ENCODE results near the gene CPNE4. TPM values are rescaled to one million over a fixed set of nuclear protein-coding genes. Genes with fewer than 3 reads are reported as not detected.

The CPNE4 gene
- total and polyA plus RNA-seq, 2 donors (not counting 3 experiments of a cell fraction or from before 2014, with no cell fraction given) = not detected

DNA sequence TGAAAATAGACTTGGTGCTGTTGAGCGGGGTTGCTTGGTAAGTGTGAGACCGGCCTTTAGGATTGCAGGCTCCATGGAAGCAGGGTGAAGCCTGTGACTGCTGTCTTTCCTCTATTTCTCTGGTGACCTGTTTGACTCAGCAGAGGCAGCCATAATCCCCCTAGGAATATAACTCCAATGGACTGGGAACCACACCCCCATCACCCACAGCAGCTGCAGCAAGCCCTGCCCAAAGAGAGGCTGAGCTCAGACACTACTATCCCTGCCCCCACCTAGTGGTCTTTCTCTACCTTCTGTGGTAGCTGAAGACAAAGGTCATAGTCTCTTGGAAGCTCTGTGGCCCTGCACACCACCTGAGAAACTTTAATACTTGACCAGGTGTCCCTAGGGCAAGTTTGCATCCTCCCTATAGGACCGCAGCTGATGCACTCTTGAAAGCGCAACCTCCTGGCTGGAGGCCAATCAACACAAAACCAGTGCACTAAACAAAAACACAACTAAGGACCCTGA is 398.5 kb downstream of the CPNE4 start:
- Histone ChIP-seq H4K20me1 (replicated peaks; ENCODE audit: control insufficient read depth, extremely low read depth, insufficient read depth, low read length) (no peaks in the 10 kb centered on the region), H3K4me1 (ENCODE audit: control insufficient read depth, extremely low read depth, insufficient read depth, low read length) (no peaks in the 10 kb centered on the region), H3K9me1 (replicated peaks; ENCODE audit: control insufficient read depth, extremely low read depth, insufficient read depth, low read length) (no peaks in the 10 kb centered on the region), H3K4me2 (ENCODE audit: insufficient read depth, low read length) (no peak overlapping the region), H3K4me3 (replicated peaks in 1 of 3; ENCODE audit: insufficient read depth in 1 of 3, low read depth in 1 of 3, low read length in 3 of 3) (no peak overlapping the region), H3K27ac (ENCODE audit: insufficient read depth, low read depth, low read length) (no peak overlapping the region), H3K79me2 (ENCODE audit: control insufficient read depth, insufficient read depth, low read length) (no peaks in the 10 kb centered on the region), H2AFZ (ENCODE audit: low read depth, low read length) (no peak overlapping the region), H3K9ac (replicated peaks; ENCODE audit: extremely low read depth, insufficient read depth, low read length) (no peak overlapping the region), H3K36me3 (ENCODE audit: control insufficient read depth in 2 of 2, extremely low read depth in 1 of 2, insufficient read depth in 2 of 2, low read length in 2 of 2) (no peaks in the 10 kb centered on the region), H3K27me3 (ENCODE audit: control insufficient read depth in 2 of 2, insufficient read depth in 2 of 2, low read length in 2 of 2) (peaks cover 0 to 2% of the 10 kb centered on the region in 2 experiments), H3K9me3 (replicated peaks; ENCODE audit: control insufficient read depth, insufficient read depth, low read length) (no peaks in the 10 kb centered on the region)
- no TSS peak for BruUV-seq (replicated peaks)
- ChIA-PET POLR2A (no interaction called here), CTCF (no interaction called here)
- intact Hi-C loops (cut with micrococcal nuclease) = no loop called here
- dilution Hi-C loops (cut with MboI; ENCODE audit: extremely low pct_ligation_motif_present, low sequenced_read_pairs) = no loop called here
- FAIRE-seq (no peak), DNase-seq (ENCODE audit: low read depth, low spot score) (no peak)
- no peak for TF ChIP-seq POLR2A (IDR thresholded peaks at IDR 0.05; ENCODE audit: low read depth, low read length)

DNA sequence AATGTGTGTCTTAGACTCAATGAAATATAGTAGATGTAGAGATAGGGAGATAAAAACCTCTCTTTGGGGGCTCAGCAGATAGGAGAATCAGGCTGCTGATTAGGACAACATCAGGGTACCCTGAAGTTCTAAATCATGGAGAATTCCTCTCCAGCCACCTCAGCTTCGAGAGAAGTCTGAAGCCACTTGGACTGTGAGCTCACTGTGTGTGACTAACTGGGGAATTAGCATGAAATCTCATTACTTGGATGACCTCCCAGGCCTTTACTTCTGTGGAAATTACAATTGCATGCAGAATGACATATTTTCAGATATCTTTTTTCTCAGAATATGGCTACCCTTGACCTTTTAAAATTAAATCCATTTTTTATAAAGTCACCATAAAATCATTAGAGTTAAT is 404.0 kb downstream of the CPNE4 start:
- H4K20me1 ChIP-seq (replicated peaks; ENCODE audit: control insufficient read depth, extremely low read depth, insufficient read depth, low read length) = no peaks in the 10 kb centered on the region
- no peak for TF ChIP-seq FOS (IDR thresholded peaks at IDR 0.05; ENCODE audit: borderline replicate concordance, insufficient read depth, low read length)
- no peak for TF ChIP-seq EZH2 (IDR thresholded peaks at IDR 0.05; ENCODE audit: borderline replicate concordance, low read depth, low read length, severe bottlenecking)
- TF ChIP-seq POLR2A (IDR thresholded peaks at IDR 0.05; ENCODE audit: low read depth, low read length) = no peak
- TF ChIP-seq, protein P1, sequence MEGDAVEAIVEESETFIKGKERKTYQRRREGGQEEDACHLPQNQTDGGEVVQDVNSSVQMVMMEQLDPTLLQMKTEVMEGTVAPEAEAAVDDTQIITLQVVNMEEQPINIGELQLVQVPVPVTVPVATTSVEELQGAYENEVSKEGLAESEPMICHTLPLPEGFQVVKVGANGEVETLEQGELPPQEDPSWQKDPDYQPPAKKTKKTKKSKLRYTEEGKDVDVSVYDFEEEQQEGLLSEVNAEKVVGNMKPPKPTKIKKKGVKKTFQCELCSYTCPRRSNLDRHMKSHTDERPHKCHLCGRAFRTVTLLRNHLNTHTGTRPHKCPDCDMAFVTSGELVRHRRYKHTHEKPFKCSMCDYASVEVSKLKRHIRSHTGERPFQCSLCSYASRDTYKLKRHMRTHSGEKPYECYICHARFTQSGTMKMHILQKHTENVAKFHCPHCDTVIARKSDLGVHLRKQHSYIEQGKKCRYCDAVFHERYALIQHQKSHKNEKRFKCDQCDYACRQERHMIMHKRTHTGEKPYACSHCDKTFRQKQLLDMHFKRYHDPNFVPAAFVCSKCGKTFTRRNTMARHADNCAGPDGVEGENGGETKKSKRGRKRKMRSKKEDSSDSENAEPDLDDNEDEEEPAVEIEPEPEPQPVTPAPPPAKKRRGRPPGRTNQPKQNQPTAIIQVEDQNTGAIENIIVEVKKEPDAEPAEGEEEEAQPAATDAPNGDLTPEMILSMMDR (IDR thresholded peaks at IDR 0.05; ENCODE audit: extremely low read depth in 1 of 2, insufficient read depth in 1 of 2, low read depth in 1 of 2, low read length in 2 of 2) = no peak
- TF ChIP-seq POLR2AphosphoS5 (IDR thresholded peaks at IDR 0.05; ENCODE audit: insufficient read depth, low read depth, low read length) = no peak
- no peak for TF ChIP-seq MYC (IDR thresholded peaks at IDR 0.05; ENCODE audit: low read depth, low read length)
- TF ChIP-seq, protein P2, sequence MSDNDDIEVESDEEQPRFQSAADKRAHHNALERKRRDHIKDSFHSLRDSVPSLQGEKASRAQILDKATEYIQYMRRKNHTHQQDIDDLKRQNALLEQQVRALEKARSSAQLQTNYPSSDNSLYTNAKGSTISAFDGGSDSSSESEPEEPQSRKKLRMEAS (IDR thresholded peaks at IDR 0.05; ENCODE audit: insufficient read depth, insufficient read length) = no peak
- no peak for TF ChIP-seq GATA2 (IDR thresholded peaks at IDR 0.05; ENCODE audit: insufficient read depth, insufficient read length, low read depth, low read length)
- TF ChIP-seq JUN (IDR thresholded peaks at IDR 0.05; ENCODE audit: borderline replicate concordance, insufficient read depth, insufficient read length, low read depth) = no peak
- no TSS peak for BruUV-seq (replicated peaks)
- CTCF ChIA-PET = no interaction called here
- H3K36me3 ChIP-seq (ENCODE audit: control insufficient read depth in 2 of 2, extremely low read depth in 1 of 2, insufficient read depth in 2 of 2, low read length in 2 of 2) = no peaks in the 10 kb centered on the region
- H3K4me2 ChIP-seq (ENCODE audit: insufficient read depth, low read length) = no peak overlapping the region
- H2AFZ ChIP-seq (ENCODE audit: low read depth, low read length) = no peak overlapping the region
- H3K79me2 ChIP-seq (ENCODE audit: control insufficient read depth, insufficient read depth, low read length) = no peaks in the 10 kb centered on the region
- no peak for FAIRE-seq
- no peak overlapping the region for H3K27ac ChIP-seq (ENCODE audit: insufficient read depth, low read depth, low read length)
- H3K4me1 ChIP-seq (ENCODE audit: control insufficient read depth, extremely low read depth, insufficient read depth, low read length) = no peaks in the 10 kb centered on the region
- H3K9me1 ChIP-seq (replicated peaks; ENCODE audit: control insufficient read depth, extremely low read depth, insufficient read depth, low read length) = no peaks in the 10 kb centered on the region
- intact Hi-C loops (cut with micrococcal nuclease) = no loop called here
- DNase-seq (ENCODE audit: low read depth, low spot score) = no peak
- H3K9me3 ChIP-seq (replicated peaks; ENCODE audit: control insufficient read depth, insufficient read depth, low read length) = no peaks in the 10 kb centered on the region
- POLR2A ChIA-PET = no interaction called here
- no peak overlapping the region for H3K4me3 ChIP-seq (replicated peaks in 1 of 3; ENCODE audit: insufficient read depth in 1 of 3, low read depth in 1 of 3, low read length in 3 of 3)
- no peak overlapping the region for H3K9ac ChIP-seq (replicated peaks; ENCODE audit: extremely low read depth, insufficient read depth, low read length)
- dilution Hi-C loops (cut with MboI; ENCODE audit: extremely low pct_ligation_motif_present, low sequenced_read_pairs) = no loop called here
- H3K27me3 ChIP-seq (ENCODE audit: control insufficient read depth in 2 of 2, insufficient read depth in 2 of 2, low read length in 2 of 2) = peaks cover 0 to 2% of the 10 kb centered on the region in 2 experiments

Data from endothelial cell of umbilical vein (primary cell).